ENCODE data around the gene TNNT1.

TNNT1 gene

DNA sequence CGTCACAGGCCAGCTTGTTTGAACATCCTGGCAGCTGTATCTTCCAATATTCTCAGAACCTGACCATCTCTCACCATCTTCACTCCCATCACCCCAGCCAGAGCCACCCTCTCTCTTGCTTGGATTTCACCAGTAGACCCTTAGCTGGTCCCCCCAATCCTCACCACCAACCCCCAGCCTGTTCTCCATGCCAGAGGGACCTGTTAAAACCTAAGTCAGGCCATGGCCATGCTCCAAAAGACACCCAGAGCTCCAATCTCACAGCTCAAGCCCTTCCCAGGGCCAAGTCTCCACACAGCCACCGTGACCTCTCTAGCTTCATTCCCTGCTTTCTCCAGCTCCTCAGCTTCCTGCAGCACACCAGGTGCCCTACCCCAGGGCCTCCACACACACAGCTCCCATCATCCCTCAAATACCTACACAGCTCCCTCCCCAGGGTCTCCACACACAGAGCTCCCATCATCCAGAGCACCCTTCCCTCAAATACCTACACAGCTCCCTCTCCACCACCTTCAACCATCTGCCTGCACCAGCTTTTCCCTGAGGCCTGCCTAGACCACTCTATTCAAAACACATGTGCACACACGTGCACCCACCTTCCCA lies 59.6 kb downstream of the TNNT1 start:
- no peak for DNase-seq (ENCODE audit: low read depth, low spot score)
- CTCF ChIA-PET: interaction anchor here (0.9 to 4.1 kb wide), 9 partner anchors 11 to 364 kb away, joined by 3 to 43 read pairs (median 12); partner anchors contain the start of gene EPS8L1
- TF ChIP-seq CTCF (IDR thresholded peaks at IDR 0.05; ENCODE audit: insufficient read depth, low read length, missing control alignments): no peak
- H3K4me3 ChIP-seq (ENCODE audit: low read depth, low read length): no peak overlapping the region
- POLR2A ChIA-PET: no interaction called here

DNA sequence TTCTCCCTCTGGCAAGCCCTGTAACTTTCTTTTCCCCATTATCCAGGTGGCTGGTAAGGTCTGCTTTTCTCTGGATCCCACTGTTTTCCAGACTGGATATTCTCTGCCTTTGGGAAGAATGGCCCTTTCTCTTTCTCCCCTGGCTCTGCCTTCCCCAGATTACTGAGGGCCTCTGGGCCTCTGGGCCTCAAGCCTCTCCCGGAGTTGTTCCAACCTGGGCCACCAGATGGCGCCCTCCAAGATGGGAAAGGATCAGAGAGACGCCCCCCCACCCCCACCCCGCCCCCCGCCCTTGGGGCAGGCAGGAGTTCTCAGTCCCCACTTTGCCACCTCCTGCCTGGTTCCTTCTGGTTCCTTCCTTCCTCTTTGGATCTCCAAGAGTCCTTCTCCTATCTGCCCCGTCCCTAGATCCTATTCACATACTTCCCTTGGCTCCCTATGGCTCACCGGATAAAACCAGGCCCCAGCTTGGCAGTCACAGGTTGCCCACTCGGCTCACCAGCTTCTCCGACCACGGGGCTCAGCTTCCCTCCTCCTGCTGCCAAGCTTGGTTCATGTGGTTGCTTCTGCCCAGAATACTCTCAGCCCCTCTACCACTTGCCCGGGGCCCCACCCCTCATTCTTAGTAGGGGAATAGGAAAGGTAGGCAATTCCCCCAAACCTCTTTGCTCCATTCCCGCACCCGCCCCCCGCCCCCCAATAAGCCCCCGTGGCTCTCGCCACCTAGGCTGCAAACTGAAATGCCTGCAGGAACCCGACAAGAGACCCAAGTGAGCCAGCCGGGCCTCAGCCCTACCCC lies 60.3 kb downstream of the TNNT1 start:
- ChIA-PET POLR2A (no interaction called here), CTCF (interaction anchor here (0.6 to 4.1 kb wide), 29 partner anchors 9 to 1245 kb away, joined by 3 to 43 read pairs (median 4); partner anchors contain the start of genes DNAAF3, EPS8L1, RDH13 and ZNF865)
- no peak overlapping the region for H3K4me3 ChIP-seq (ENCODE audit: low read depth, low read length)
- peak; percentile 74 for TF ChIP-seq CTCF (IDR thresholded peaks at IDR 0.05; ENCODE audit: insufficient read depth, low read length, missing control alignments)
- DNase-seq (ENCODE audit: low read depth, low spot score): no peak

DNA sequence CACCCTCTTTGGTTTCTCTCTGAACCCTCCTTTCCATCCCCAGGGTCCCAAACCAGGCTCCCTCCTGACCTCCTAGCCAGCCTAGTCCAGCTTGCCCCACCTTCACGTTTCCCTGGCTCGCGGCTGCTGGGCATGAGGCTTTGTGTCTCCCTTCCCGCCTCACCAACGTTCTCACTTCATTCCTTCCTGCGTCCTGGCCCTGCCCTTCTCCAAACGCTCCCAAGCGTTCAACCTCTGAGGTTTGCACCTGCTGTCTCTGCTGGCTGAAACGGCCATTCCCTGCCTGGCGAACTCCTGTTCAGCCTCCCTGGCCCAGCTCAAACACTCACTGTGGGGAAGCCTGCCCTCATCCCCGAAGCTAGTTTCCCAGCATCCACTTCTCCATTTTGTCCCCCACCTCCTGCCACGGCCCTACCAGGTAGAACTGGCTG lies 61.0 kb downstream of the TNNT1 start:
- POLR2A ChIA-PET: no interaction called here
- no peak for DNase-seq (ENCODE audit: low read depth, low spot score)
- H3K4me3 ChIP-seq (ENCODE audit: low read depth, low read length): peak overlapping the region; percentile 64
- no peak for TF ChIP-seq CTCF (IDR thresholded peaks at IDR 0.05; ENCODE audit: insufficient read depth, low read length, missing control alignments)
- CTCF ChIA-PET: interaction anchor here (0.6 to 4.1 kb wide), 28 partner anchors 8 to 1245 kb away, joined by 3 to 43 read pairs (median 4); partner anchors contain the start of genes DNAAF3, EPS8L1, RDH13 and ZNF865

GRCh38 chr19:55087542-55087901 lies 61.5 kb downstream of the TNNT1 start:
- no peak for DNase-seq (ENCODE audit: low read depth, low spot score)
- H3K4me3 ChIP-seq (ENCODE audit: low read depth, low read length): peak overlapping the region; percentile 64
- no peak for TF ChIP-seq CTCF (IDR thresholded peaks at IDR 0.05; ENCODE audit: insufficient read depth, low read length, missing control alignments)
- ChIA-PET CTCF (interaction anchor here (0.8 to 4.1 kb wide), 15 partner anchors 13 to 1246 kb away, joined by 3 to 43 read pairs (median 6); partner anchors contain the start of genes EPS8L1 and ZNF865), POLR2A (interaction anchor here (0.9 kb wide), 1 partner anchor 320 kb away, joined by 3 read pairs; the partner anchor contains the start of gene UBE2S)

- peak overlapping the region; percentile 64 for H3K4me3 ChIP-seq (ENCODE audit: low read depth, low read length)
- CTCF ChIA-PET: interaction anchor here (1.0 to 4.1 kb wide), 6 partner anchors 13 to 65 kb away, joined by 3 to 43 read pairs (median 19); partner anchors contain the start of gene EPS8L1
- peak; percentile 34 for DNase-seq (ENCODE audit: low read depth, low spot score)
- no peak for TF ChIP-seq CTCF (IDR thresholded peaks at IDR 0.05; ENCODE audit: insufficient read depth, low read length, missing control alignments)
- POLR2A ChIA-PET: interaction anchor here (0.9 kb wide), 1 partner anchor 321 kb away, joined by 3 read pairs; the partner anchor contains the start of gene UBE2S
Measured at GRCh38 chr19:55086730-55087541, 62.1 kb downstream of the TNNT1 start.

Data from AG04449 (cell line).